OCI-LY3 (cell line): ENCODE measurements around the gene ABHD3.
A peak's percentile ranks its signal among the peaks of the same experiment; 100 is the strongest.

Source experiments
- H2AFZ ChIP-seq: fragments of 200-600, 300-600 bp; shearing (Covaris generic); 2 replicates; pipeline ENCODE4 v1.6.0; 2014; ENCODE audit warnings: antibody characterized with exemption, low read depth, low read length
- H3K27ac ChIP-seq: fragments of 200-600, 300-600 bp; sonication (generic); 2 replicates; pipeline ENCODE4 v1.5.1; 2014; ENCODE audit warnings: mild to moderate bottlenecking, low read length, moderate library complexity, mixed read lengths
- H3K27me3 ChIP-seq: fragments of 200-600, 300-600 bp; sonication (generic); 2 replicates; pipeline ENCODE4 v1.6.1; 2014; ENCODE audit warnings: low read depth, low read length, mixed read lengths
- H3K36me3 ChIP-seq: fragments of 200-600, 300-600 bp; sonication (generic); replicated peaks from 2 replicates; pipeline ENCODE3; 2014; ENCODE audit warnings: low read depth, low read length, mixed read lengths
- H3K4me1 ChIP-seq: fragments of 300-600, 200-600 bp; sonication (generic); 2 replicates; pipeline ENCODE4 v1.6.1; 2014; ENCODE audit warnings: low read length, mixed read lengths
- H3K4me2 ChIP-seq: fragments of 200-600, 300-600 bp; sonication (generic); 2 replicates; pipeline ENCODE4 v1.6.1; 2014; ENCODE audit warnings: low read length, mixed read lengths
- H3K4me3 ChIP-seq: fragments of 300-600, 200-600 bp; sonication (generic); 2 replicates; pipeline ENCODE4 v1.5.1; 2014; ENCODE audit warnings: antibody characterized with exemption, mild to moderate bottlenecking, low read length, moderate library complexity
- H3K79me2 ChIP-seq: fragments of 300-600, 200-600 bp; shearing (Covaris generic); 2 replicates; pipeline ENCODE4 v1.6.1; 2014; ENCODE audit warnings: mild to moderate bottlenecking, low read length, mixed read lengths
- H3K9ac ChIP-seq: fragments of 300-600, 200-600 bp; shearing (Covaris generic); 2 replicates; pipeline ENCODE4 v1.6.0; 2014; ENCODE audit warnings: mild to moderate bottlenecking, low read length, moderate library complexity
- H3K9me3 ChIP-seq: fragments of 200-600, 300-600 bp; shearing (Covaris generic); 2 replicates; pipeline ENCODE4 v1.6.1; 2014; ENCODE audit warnings: low read length, mixed read lengths; ENCODE audit not compliant: insufficient read depth
- H4K20me1 ChIP-seq: fragments of 200-600, 300-600 bp; sonication (generic); 2 replicates; pipeline ENCODE4 v1.6.1; 2016; ENCODE audit warnings: low read length, mixed read lengths; ENCODE audit not compliant: insufficient read depth
- EZH2phosphoT487 ChIP-seq: fragments of 200-600 bp; shearing (Covaris generic); IDR thresholded peaks from 2 replicates; pipeline ENCODE4 v1.6.1; 2018; ENCODE audit warnings: antibody characterized with exemption, mixed run types, low read depth
- TF ChIP-seq, protein P1 (sequence below): fragments of 200-600, 300-600 bp; sonication (generic); IDR thresholded peaks from 2 replicates; pipeline ENCODE4 v1.5.1; 2014; ENCODE audit warnings: antibody characterized with exemption, low read length, low read depth

ABHD3 gene

DNA sequence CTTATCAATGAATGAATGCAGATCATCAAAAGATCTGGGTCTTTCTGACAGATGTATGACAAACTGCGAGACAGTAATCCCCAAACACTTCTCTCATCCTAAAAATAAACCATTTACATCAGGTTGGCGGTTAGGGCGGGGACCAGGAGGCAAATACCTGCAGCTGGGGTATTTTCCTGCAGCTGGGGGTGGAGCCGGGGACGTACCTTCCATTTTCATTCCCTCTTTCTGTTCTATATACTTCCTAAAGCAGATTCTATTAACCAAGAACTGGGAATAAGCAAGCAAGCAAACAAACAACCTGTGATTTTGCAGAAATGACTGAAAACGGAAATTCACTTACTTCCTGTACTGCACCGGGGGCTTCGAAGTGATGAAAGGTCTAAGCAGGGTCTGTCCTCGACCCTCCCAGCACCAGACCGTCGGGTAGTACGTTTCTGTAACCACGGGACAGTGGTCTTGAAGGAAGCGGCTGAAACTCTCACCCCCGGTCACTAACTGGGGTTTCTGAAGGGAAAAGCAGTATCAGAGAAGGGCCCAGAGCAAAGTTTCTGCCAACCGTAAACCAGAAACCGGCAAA, 1.2 kb downstream of the ABHD3 start:
- Histone ChIP-seq H3K9me3 (no peaks in the 10 kb centered on the region), H2AFZ (peak overlapping the region; percentile 56; the same call in 1 of the 2 replicates), H3K4me2 (peak overlapping the region; percentile 93), H3K27ac (peak overlapping the region; percentile 71), H3K27me3 (no peaks in the 10 kb centered on the region), H3K9ac (peak overlapping the region; percentile 91), H4K20me1 (no peaks in the 10 kb centered on the region), H3K79me2 (peaks cover 15% of the 10 kb centered on the region), H3K4me1 (peaks cover 14% of the 10 kb centered on the region; the same call in 1 of the 2 replicates), H3K36me3 (peaks cover 19% of the 10 kb centered on the region), H3K4me3 (peak overlapping the region; percentile 97)
- TF ChIP-seq, protein P1, sequence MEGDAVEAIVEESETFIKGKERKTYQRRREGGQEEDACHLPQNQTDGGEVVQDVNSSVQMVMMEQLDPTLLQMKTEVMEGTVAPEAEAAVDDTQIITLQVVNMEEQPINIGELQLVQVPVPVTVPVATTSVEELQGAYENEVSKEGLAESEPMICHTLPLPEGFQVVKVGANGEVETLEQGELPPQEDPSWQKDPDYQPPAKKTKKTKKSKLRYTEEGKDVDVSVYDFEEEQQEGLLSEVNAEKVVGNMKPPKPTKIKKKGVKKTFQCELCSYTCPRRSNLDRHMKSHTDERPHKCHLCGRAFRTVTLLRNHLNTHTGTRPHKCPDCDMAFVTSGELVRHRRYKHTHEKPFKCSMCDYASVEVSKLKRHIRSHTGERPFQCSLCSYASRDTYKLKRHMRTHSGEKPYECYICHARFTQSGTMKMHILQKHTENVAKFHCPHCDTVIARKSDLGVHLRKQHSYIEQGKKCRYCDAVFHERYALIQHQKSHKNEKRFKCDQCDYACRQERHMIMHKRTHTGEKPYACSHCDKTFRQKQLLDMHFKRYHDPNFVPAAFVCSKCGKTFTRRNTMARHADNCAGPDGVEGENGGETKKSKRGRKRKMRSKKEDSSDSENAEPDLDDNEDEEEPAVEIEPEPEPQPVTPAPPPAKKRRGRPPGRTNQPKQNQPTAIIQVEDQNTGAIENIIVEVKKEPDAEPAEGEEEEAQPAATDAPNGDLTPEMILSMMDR, result no peak
- no peak for TF ChIP-seq EZH2phosphoT487

DNA sequence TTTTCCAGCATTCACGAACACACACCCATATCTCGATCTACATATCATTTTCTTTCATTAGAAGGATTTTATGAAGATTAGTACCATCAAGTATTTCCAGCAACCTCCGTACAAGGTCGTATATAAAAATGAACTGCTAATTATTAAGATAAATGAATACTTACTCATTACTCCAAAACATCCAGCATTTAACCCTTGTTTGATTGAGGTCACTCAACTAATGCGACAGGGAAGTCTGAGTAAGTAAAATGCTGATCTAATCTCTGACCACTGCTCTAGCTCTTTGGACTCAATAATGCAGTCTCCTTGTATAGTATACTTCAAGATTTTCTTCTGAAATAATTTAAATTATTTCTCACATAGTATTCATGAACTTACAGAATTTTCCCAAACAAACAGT, 2.0 kb downstream of the ABHD3 start:
- H3K4me3 ChIP-seq, result peak overlapping the region; percentile 97; the same call in 1 of the 2 replicates
- peaks cover 22% of the 10 kb centered on the region for H3K36me3 ChIP-seq
- peaks cover 14% of the 10 kb centered on the region; the same call in 1 of the 2 replicates for H3K4me1 ChIP-seq
- no peaks in the 10 kb centered on the region for H3K9me3 ChIP-seq
- H3K4me2 ChIP-seq, result peak overlapping the region; percentile 19; the same call in 1 of the 2 replicates
- H3K27ac ChIP-seq, result no peak overlapping the region
- no peaks in the 10 kb centered on the region for H4K20me1 ChIP-seq
- no peak overlapping the region for H2AFZ ChIP-seq
- H3K27me3 ChIP-seq, result no peaks in the 10 kb centered on the region
- TF ChIP-seq, protein P1, result no peak
- TF ChIP-seq EZH2phosphoT487, result no peak
- peaks cover 15% of the 10 kb centered on the region for H3K79me2 ChIP-seq
- no peak overlapping the region for H3K9ac ChIP-seq

DNA sequence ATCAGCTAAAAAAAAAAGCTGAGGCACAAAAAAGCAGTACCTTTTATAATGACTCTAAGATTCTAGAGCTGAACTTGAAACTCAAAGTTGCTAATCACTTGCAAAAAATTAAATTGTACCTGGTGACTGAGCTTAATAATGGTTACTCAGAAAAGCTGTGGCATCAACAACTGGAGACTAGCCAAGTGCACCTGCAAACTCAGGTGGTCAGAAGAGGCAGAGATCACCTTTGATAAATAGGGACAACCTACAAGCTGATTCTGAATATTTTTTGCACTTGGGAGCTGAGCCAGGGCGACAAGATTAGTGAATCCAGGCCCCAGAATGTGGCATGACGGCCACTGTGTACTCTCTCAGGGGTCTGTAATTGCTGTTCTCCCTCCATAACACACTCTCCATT, 3.0 kb downstream of the ABHD3 start:
- H3K9me3 ChIP-seq, result no peaks in the 10 kb centered on the region
- no peak overlapping the region for H3K4me2 ChIP-seq
- H3K27me3 ChIP-seq, result no peaks in the 10 kb centered on the region
- no peak overlapping the region for H2AFZ ChIP-seq
- H3K79me2 ChIP-seq, result peaks cover 15% of the 10 kb centered on the region
- H3K36me3 ChIP-seq, result peaks cover 23% of the 10 kb centered on the region
- TF ChIP-seq, protein P1, result no peak
- TF ChIP-seq EZH2phosphoT487, result no peak
- no peak overlapping the region for H3K27ac ChIP-seq
- no peak overlapping the region for H3K4me3 ChIP-seq
- H3K4me1 ChIP-seq, result peaks cover 14% of the 10 kb centered on the region; the same call in 1 of the 2 replicates
- H3K9ac ChIP-seq, result no peak overlapping the region
- H4K20me1 ChIP-seq, result no peaks in the 10 kb centered on the region

DNA sequence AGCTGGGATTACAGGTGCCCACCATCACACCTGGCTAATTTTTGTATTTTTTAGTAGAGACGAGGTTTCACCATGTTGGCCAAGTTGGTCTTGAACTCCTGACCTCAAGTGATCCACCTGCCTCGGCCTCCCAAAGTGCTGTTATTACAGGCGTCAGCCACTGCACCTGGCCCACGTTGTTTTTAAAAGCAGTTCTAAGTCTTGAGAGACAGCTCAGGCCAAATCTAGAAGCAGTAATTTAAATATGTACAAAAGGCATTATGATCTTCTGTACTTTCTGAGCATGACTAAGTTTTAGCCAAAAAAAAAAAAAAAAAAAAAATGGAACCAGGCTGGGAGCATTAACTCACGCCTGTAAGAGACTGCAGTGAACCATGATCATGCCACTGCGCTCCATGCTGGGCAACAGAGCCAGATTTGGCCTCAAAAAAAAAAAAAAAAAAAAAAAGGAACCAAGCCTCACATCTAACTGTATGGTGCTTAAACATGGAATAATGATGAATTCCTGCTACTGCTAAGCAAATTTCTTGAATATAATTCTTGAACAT, 4.0 kb downstream of the ABHD3 start:
- Histone ChIP-seq H3K9ac (no peak overlapping the region), H4K20me1 (no peaks in the 10 kb centered on the region), H3K4me1 (peaks cover 14% of the 10 kb centered on the region; the same call in 1 of the 2 replicates), H3K36me3 (peaks cover 23% of the 10 kb centered on the region), H2AFZ (no peak overlapping the region), H3K9me3 (no peaks in the 10 kb centered on the region), H3K4me3 (no peak overlapping the region), H3K27ac (no peak overlapping the region), H3K79me2 (peaks cover 15% of the 10 kb centered on the region), H3K27me3 (no peaks in the 10 kb centered on the region), H3K4me2 (no peak overlapping the region)
- no peak for TF ChIP-seq EZH2phosphoT487
- TF ChIP-seq, protein P1, result no peak
